SKM-1 (cell line): ENCODE measurements around the gene AKT2.
"Not testable (repeated sequence)": the region's sequence is repeated elsewhere in the genome, so short reads cannot be mapped to it uniquely, and the experiment has no call there.

Source experiments
- DNase-seq: peaks from one replicate; lab custom pipeline; 2025; ENCODE audit not compliant: unreplicated experiment; lab: John Stamatoyannopoulos, UW

The AKT2 gene

DNA sequence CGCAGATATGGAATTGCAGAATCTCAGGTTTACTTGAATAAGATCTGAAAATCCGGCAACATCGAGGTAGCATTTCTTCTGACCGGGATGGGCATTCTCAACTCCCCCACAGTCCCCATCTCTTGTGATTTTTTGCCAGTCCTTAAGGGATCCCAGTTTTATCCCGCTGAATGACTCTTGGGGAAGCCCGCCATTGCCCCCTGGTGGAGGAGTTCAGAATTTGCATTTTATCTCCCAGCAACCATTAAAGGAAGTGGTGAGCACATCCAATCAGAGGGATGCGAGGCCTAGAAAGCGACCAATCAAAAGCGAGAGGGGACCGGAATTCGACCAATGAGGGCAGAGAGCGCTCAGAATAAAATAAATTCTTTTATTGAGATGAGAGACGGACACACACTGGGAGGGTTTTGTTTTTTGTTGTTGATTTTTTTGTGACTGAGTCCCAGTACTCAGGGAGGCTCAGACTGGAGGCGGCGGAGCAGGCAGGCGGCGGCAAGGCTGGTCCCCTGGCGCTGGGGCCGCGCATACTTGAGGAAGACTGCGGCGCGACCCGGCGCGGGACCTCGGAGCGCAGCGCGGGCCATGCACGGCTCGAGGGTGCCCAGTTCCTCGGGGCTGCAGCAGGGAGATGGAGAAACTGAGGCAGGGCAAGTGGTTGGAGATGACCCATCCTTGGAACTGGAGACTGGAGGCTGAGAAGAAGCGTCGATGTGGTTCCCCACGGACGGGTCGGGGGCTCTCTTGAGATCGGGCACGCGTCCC is 63.1 kb downstream of the AKT2 start:
- DNase-seq, result peak; percentile 57

DNA sequence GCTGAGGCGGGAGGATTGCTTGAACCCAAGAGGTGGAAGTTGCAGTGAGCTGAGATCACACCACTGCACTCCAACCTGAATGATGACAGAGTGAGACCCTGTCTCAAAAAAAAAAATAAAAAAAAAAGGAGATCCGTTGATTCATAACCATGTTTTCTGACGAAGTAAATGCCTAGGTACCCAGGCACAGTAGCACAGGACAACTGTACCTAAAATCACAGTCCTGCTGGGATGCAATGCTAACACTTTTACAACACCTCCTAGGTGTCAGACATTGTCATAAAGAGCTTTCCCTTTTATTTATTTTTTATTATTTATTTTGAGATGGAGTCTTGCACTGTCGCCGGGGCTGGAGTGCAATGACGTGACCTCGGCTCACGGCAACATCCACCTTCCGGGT is 64.5 kb downstream of the AKT2 start:
- DNase-seq, result no peak

DNA sequence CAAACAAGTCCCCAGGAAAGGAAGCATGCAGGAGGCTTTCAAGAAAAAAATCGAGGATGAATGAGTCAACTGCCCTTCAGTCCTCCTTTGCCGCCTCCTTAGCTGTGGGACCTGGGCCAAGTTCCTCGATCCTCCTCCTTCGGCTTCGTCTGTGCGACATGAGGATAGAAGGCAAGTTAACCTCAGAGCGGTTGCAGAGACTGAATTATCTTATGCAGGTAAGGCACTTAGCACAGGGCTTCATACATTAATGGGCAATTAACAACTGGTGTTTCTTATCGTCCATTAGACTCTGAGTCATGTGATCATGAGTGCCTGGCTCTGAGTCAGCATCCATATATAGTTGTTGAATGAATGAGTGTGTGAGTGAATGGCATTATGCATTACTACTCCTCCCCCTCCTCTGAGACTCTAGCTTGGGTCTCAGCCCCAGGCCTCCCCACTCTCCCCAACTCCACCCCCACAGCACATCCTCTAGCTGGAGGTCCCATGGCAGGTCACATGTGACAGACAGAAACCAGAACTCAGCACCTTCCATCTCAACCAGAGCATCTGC is 65.3 kb downstream of the AKT2 start:
- DNase-seq, result no peak

DNA sequence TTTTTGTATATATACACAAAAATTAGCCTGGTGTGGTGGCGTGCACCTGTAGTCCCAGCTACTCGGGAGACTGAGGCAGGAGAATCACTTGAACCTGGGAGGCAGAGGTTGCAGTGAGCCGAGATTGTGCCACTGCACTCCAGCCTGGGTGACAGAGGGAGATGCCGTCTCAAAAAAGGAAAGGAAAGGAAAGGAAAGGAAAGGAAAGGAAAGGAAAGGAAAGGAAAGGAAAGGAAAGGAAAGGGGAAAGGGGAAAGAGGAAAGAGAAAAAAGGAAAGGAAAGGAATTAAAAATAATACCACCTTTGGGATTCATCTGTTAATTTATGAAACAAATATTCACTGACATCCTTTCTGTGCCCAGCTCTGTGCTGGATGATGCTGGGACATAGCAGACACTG is 66.1 kb downstream of the AKT2 start:
- DNase-seq, result not testable (repeated sequence)

DNA sequence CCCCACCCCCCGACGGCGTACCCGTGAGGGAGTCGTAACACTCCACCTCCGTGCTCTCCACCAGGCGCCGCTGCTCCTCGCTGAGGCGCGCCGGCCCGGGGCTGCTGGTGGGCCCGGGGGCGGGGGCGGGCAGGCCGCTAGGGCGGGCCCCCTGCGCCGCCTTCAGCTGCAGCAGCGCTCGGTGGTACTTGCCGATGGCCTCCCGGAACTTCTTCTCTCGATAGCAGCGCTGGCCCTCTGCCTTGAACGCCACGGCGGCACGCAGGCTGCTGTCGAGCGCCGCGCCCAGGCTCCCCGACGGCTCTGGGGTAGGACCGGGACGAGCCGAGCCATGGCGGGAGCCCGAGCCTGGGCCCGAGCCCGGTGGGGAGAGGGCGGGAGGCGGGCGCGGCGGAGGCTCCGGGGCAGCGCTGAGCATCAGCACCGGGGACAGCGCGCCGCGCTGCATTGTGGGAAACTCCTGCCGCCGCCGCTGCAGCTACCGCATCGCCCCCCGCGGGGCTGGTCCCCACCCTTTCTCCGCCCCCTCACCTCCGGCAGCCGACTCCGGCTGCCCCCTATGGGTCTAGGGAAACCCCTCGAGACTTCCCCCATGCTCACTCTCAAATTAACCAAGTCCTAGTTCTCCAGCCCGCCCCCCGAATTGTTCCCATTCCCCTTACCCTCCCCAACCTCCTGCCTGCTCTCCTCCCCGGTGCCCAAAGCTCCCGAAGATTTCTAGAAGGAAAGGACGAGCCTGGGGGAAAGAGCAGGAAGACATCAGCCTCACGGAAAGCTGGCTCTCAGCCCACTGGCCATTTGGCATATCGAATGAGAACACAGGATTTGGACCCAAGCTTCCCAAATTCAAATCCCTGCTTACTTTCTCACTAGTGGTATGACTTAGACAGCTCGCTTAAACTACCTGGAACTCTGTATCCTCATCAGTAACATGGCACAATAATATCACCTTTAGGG is 66.9 kb downstream of the AKT2 start, which contains the start of gene TTC9B:
TTC9B (minus strand) TSS at position 451 of the 957 bp plus-strand sequence; CDS start at position 448, 3 bp downstream.
- no peak for DNase-seq

DNA sequence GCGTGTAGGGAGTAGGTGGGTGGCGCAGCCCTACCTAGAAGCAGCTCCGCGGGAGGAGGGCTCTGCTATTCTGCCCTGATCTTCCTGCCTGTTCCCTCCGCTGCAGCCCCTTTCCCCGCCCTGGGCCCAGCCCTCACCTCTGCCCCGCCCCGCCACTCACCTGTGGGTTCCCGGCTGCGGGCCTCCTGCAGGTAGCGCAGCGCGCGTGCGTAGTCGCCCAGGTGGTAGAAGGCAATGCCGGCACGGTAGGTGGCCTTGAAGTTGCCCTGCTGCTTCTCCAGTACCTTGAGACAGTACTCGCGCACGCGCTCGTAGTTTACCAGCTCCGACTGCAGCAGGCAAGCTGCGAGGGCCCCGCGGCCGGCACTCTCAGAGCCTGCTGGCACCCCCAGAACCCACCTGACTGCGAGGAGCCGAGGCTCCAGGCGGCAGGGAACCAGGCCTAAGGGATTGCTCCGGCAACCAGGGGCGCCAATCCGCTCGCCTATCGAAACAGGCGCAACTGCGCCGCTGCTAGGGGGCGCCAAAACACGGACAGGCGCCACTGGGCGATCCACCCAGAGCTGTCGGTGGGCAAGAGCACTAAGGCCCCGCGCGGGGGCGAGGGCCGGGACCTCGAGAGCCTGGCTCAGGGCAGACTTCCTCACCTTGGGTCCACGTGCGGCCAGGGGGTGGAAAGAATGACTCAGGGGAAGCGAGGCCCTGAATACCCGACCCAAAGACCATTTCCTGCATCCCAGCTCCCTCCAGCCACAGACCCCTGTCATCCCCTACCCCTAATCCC is 67.9 kb downstream of the AKT2 start:
- no peak for DNase-seq

DNA sequence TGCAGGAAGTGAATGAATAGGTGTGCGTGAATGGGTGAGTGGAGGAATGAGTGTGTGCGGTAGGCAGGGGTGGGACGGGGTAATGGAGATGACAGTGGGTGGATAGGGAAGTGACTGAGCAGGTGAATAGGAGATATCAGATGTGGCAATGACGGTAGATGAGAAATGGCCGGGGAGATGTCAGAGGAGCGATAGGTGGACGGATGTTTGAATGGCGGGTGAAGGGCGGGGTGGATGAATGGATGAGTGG is 68.4 kb downstream of the AKT2 start:
- DNase-seq, result no peak

DNA sequence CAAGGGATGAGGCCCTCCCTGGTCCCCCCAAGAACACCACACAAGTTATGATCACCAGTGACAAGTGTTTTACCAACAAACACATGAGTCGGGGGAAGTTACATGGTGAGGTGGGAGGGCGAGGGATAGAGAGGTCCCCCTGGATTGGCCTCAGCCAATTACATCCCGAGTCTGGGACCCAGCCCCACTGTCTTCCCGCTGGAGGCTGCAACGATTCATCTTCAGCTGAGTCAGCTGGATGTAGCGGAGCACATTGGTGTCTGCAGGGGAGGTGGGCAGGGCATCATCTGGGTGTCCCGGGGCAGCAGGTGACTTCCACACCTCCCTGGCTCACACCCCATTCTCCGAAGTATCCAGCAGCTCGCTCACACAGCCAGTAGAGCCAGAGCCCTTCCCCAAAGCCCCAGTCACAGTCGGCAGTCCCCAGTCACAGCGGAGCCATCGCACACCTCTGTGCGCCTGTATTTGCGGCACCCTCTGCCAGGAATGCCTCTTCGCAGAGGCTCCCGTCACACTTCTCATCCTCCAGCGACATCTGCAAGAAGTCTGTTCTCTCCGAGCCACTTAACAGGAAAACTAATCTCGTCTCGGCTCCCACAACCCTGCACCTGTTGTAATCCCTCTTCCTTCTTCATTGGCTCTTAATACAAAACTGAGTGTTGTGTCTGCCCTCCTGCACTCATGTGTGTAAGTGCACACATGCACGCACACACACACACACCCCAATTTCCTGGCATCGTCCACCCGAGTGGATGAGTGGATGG is 69.0 kb downstream of the AKT2 start:
- no peak for DNase-seq

DNA sequence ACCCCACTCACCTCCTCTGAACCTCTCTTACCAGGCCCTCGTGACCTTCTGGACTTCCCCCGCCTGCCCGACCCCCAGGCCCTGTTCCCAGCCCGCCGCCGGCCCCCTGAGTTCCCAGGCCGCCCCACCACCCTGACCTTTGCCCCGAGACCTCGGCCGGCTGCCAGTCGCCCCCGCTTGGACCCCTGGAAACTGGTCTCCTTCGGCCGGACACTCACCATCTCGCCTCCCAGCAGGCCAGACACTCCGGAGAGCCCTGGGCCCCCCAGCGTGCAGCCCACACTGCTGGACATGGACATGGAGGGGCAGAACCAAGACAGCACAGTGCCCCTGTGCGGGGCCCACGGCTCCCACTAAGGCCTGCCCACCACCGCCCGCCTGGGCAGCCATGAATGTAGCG is 70.2 kb downstream of the AKT2 start:
- no peak for DNase-seq

DNA sequence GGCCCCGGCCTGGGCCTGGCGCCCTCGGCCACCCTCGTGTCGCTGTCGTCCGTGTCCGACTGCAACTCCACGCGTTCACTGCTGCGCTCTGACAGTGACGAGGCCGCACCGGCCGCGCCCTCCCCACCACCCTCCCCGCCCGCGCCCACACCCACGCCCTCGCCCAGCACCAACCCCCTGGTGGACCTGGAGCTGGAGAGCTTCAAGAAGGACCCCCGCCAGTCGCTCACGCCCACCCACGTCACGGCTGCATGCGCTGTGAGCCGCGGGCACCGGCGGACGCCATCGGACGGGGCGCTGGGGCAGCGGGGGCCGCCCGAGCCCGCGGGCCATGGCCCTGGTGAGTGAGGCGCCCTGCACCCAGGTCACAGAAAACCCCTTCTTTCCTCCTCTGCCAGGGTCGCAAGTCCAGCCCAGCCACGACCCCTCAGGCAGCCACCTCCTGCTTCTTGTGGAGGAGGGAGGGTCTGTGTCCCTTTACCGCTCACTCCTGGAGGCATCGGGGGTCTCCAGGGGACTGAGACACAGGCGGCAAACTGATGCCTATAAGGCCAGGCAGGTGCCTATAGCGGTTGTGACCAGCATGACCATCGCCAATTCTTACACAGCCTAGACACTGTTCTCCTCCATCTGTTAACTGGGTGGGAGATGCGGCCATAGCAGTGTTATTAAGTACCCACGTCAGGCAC is 71.1 kb downstream of the AKT2 start:
- no peak for DNase-seq

DNA sequence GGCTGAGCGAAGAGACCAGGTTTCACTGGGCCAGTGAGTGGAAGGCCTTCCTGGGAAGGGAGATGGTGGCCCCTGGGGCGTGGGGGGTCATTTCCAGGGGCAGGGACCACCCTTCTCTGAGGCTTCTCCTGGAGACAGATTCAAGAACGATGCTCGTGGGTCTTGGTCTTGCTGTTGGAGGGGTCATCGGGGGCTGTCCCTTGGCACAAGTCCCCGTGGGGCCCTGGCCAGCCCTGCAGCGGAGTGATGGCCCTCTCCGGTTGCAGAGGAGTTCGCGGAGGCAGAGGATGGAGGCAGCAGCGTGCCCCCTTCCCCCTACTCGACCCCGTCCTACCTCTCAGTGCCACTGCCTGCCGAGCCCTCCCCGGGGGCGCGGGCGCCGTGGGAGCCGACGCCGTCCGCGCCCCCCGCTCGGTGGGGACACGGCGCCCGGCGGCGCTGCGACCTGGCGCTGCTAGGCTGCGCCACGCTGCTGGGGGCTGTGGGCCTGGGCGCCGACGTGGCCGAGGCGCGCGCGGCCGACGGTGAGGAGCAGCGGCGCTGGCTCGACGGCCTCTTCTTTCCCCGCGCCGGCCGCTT is 71.8 kb downstream of the AKT2 start:
- no peak for DNase-seq

DNA sequence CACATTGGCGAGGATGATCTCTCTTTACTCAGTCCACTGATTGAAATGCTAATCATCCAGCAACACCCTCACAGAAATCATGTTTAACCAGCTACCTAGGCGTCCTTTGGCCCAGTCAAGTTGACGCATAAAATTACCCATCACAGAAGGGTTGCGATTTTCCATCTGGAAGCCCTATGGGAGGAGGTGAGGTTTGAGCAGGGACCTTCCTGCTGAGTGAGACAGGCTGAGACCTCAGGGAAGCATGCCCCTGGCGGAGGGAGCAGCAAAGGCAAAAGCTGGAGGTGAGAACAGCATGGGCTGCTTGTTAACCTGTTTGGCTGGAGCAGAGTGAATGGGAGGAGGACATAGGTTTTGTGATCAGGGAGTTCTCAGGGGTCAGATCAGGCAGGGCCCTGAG is 74.3 kb downstream of the AKT2 start:
- no peak for DNase-seq

DNA sequence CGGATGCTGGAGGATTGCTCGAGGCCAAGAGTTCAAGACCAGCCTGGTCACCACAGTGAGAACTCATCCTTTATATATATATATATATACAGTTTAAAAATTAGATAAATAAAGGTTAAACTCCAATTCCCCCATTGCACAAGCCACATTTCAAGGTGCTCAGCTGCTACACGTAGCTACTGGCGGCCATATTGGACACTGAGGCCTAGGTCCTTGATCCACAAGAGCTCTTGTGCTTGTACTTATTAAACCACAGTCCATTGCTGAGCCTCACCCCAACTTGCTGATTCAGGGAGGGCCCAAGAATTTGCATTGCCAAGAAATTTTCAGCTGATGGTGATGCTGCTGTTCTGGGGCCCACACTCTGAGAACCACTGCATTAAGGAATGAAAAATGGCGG is 76.5 kb downstream of the AKT2 start:
- DNase-seq, result no peak

DNA sequence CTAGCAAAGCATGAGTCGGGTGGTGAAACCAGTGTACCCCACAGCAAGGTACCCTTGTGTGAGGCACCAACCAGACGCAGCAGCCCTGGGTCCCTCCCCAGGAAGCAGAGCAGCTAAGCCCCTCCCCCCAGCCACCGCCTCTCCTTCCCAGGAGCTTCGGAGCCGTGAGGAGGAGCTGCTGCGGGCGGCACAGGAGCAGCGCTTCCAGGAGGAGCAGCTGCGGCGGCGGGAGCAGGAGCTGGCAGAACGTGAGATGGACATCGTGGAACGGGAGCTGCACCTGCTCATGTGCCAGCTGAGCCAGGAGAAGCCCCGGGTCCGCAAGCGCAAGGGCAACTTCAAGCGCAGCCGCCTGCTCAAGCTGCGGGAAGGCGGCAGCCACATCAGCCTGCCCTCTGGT is 79.4 kb downstream of the AKT2 start:
- no peak for DNase-seq

DNA sequence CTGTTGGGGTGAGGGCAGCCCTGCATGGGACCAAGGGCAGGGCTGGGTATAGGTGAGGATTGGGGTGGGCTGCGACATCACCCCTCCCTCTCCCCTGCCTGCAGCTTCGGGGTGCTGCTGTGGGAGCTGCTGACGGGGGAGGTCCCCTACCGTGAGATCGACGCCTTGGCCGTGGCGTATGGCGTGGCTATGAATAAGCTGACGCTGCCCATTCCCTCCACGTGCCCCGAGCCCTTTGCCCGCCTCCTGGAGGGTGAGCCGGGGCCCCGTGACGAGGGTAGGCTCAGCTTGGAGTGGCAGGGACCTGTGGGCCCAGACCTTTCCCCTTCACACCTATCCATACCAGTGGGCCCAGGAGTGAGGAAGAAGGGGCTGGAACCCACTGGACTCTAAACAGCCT is 80.8 kb downstream of the AKT2 start:
- no peak for DNase-seq

DNA sequence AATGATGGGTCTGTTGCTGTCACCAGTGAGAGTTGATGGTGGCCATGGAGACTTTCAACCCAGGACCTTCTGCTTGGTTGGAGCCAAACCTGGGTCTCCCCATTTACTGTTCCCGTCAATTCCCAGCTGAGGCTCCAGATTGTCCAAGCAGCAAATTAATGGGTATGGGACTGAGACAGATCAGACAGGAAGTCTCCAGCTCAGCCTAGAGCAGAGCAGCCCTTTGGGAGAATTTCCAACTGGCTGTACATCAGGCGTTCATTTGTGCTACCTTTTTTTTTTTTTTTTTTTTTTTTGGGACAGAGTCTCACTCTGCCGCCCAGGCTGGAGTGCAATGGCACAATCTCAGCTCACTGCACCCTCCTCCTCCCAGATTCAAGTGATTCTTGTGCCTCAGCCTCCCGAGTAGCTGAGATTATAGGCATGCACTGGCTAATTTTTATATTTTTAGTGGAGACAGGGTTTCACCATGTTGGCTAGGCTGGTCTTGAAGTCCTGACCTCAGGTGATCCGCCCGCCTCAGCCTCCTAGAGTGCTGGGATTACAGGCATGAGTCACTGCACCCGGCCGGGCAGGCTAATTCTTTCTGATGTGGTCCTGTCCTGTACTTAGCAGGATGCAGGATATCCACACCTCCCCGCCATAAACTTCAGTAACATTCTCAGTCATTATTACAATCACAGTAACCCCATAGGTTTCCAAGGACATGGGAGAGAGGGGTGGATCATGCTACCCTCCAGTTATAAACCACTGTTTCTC is 84.6 kb downstream of the AKT2 start:
- no peak for DNase-seq

DNA sequence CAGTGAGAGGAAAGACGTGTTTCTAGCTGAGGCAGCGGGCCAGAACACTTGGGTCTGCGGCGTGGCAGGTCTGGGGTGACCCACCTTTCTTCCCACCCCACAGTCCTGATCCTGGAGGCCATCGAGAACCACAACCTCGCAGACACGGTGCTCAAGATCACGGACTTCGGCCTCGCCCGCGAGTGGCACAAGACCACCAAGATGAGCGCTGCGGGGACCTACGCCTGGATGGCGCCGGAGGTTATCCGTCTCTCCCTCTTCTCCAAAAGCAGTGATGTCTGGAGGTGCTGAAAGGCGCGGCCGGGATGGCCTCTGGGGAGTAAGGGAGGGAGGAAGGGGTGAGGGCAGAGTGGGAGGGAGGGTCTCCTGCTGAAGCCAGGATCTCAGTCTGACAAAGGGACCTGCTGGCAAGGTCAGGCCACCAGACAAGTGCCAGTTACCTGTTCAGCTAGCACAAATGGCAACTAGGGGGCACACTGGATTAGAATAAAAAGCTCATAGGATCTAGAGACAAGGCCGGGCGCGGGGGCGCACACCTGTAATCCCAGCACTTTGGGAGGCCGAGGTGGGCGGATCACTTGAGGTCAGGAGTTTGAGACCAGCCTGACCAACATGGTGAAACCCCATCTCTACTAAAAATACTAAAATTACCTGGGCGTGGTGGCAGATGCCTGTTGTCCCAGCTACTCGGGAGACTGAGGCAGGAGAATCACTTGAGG is 86.7 kb downstream of the AKT2 start:
- no peak for DNase-seq

DNA sequence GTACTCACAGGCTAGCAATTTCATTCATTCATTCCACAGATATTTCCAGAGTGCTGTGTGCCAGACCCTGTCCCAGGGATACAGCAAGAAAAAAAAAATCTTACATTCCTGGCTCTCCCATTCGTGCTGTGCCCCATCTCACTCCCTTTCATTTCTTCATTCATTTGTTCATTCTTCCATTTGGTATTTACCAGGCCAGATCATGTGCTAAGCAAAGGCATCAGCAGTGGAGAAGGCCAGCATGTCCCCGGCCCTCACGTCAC is 91.6 kb downstream of the AKT2 start:
- no peak for DNase-seq
